Keratinocyte (primary cell): ENCODE data around the gene GNAL.

ENCODE experiments used
- CTCF ChIP-seq, 3 experiments: IDR thresholded peaks in 1 of 3; conservative IDR thresholded peaks in 1 of 3; optimal IDR thresholded peaks in 1 of 3; 2 replicates in 2 of 3; 3 replicates in 1 of 3; pipeline versions ENCODE3 to v1.5.1; 2011; ENCODE audit warnings: low read length in 3 of 3, mild to moderate bottlenecking in 3 of 3, moderate library complexity in 2 of 3, control low read depth in 1 of 3, inconsistent platforms in 1 of 3; ENCODE audit not compliant: insufficient read depth in 2 of 3; ENCODE audit errors: extremely low read depth in 1 of 3
- EZH2 ChIP-seq: IDR thresholded peaks from one replicate; pipeline ENCODE4 v1.6.1; 2012; ENCODE audit warnings: inconsistent platforms, mild to moderate bottlenecking, low read length, moderate library complexity

GRCh38 chr18:11761553-11761952 lies 72.5 kb downstream of the GNAL start:
- peak; percentile 34 to 43 (median 39) for TF ChIP-seq CTCF (optimal IDR thresholded peaks at IDR 0.05 in 1 of 3, IDR thresholded peaks at IDR 0.05 in 1 of 3, conservative IDR thresholded peaks at IDR 0.05 in 1 of 3; ENCODE audit: extremely low read depth in 1 of 3, insufficient read depth in 2 of 3, low read length in 3 of 3)
- TF ChIP-seq EZH2: no peak
